Uterus (tissue), 2 donors: ENCODE results near the gene SLIT3.

Source experiments
- POLR2A ChIP-seq, 2 donors: fragments of 450-650 bp; IDR thresholded peaks; one replicate each; pipeline ENCODE4 v1.6.1; 2016; ENCODE audit warnings: antibody characterized with exemption in 2 of 2, mild to moderate bottlenecking in 1 of 2, moderate library complexity in 1 of 2
- TF ChIP-seq, protein P1 (sequence below), 4 experiments: fragments of 200-600 bp in 2 of 4; fragments of 450-650 bp in 2 of 4; sonication (generic) in 2 of 4; IDR thresholded peaks; one replicate each; pipeline ENCODE4 v1.5.1; 2016 to 2019; ENCODE audit warnings: antibody characterized with exemption in 4 of 4, mild to moderate bottlenecking in 2 of 4, moderate library complexity in 1 of 4

DNA sequence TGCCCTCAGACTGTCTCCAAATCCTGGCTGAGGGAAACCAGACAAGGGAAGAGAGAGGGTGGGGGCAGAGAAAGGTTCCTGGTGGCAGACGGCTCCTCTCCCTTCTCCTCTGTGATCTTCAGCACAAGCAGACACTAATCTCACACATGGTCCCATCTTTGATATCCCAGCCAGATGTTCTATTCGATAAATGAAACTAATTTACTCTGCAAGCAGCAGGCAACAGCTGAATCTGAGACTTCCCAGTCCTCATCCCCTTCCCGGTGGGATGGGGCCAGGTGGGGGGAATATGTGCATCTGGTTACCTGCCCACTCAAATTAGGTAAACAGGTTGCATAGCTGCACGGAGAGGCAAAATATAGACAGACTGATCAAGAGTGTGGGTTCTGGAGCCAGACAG is 512.8 kb downstream of the SLIT3 start:
- TF ChIP-seq, protein P1, sequence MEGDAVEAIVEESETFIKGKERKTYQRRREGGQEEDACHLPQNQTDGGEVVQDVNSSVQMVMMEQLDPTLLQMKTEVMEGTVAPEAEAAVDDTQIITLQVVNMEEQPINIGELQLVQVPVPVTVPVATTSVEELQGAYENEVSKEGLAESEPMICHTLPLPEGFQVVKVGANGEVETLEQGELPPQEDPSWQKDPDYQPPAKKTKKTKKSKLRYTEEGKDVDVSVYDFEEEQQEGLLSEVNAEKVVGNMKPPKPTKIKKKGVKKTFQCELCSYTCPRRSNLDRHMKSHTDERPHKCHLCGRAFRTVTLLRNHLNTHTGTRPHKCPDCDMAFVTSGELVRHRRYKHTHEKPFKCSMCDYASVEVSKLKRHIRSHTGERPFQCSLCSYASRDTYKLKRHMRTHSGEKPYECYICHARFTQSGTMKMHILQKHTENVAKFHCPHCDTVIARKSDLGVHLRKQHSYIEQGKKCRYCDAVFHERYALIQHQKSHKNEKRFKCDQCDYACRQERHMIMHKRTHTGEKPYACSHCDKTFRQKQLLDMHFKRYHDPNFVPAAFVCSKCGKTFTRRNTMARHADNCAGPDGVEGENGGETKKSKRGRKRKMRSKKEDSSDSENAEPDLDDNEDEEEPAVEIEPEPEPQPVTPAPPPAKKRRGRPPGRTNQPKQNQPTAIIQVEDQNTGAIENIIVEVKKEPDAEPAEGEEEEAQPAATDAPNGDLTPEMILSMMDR (IDR thresholded peaks at IDR 0.05) = no peak
- TF ChIP-seq POLR2A (IDR thresholded peaks at IDR 0.05) = no peak
